T-helper 2 cell (primary cell): Measurements from ENCODE around the gene ECHDC3.

Source experiments
- DNase-seq, 5 experiments: peaks; one replicate each; pipeline versions ENCODE4 v3.0.0 to v3.0.0-alpha.2; 2012 to 2022

ECHDC3 gene

DNA sequence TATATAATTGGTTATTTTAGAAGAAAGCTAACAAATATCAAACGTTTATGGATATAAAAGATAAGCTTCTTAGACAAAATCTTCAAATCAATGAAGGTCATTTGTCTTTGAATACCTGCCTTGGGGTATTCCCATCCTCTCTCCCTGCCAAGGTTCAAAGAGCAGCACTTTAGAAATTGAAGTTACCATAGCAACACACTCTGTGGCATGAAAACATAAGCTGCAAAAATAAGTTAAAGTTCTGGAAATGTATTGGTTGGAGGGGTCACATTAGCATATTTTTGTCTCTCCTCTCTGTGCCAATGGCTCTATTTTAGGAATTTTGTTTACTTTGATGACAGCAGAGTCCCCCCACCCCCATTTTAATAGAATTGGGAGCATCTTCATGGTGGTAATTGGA, 12.0 kb downstream of the ECHDC3 start:
- no peak for DNase-seq

DNA sequence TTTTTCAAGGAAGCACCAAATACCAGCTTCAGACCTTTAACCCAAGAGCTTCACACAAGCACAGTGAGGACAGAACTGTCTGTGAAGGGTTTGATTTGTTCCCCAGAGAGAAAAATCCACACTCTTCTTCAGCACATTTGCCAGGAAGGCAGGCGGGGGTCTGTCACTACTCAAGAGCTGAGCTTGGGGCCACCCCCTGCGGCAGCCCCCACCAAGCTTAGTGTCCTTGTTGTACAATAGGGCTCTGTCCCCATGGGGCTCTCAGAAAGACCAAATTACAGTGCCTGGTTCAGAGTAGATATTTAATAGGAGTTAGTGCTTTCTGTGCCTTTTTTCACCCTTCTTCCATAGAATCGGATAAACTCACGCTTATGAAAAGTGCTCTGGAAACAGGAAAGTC, 12.4 kb downstream of the ECHDC3 start:
- DNase-seq = no peak

DNA sequence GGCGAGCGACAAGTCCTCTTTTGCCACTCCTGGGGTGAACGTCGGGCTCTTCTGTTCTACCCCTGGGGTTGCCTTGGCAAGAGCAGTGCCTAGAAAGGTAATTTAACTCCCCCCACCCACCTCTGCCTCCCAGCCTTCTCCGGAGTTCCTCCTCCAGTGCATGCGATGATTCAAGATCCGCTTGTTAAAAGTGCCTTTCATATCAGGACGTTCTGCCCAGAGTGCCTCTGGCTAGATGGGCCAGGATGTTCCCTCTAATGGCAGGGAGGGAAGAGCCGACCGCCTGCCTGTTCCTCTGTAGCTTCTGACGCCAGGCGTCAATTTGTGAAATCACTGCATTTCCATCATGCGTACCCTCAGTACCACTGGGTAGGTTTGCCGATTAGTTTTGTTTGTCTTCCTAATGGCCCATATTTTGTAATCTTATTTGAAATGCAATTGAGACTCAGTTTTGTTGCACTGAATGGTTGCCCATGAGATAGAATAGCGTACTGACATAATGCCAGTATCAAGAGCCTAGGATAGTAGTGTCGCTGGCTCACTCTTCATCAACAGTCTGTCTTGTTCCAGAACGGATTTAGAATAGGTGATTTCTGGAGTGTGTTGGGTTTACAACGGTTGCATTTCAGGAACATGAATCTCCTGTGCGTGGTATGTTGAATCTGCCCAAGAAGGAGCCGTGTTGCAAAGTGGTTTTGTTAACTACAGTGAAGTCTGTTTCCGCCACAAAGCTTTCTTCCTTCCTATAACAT, 13.5 kb downstream of the ECHDC3 start:
- DNase-seq = no peak

DNA sequence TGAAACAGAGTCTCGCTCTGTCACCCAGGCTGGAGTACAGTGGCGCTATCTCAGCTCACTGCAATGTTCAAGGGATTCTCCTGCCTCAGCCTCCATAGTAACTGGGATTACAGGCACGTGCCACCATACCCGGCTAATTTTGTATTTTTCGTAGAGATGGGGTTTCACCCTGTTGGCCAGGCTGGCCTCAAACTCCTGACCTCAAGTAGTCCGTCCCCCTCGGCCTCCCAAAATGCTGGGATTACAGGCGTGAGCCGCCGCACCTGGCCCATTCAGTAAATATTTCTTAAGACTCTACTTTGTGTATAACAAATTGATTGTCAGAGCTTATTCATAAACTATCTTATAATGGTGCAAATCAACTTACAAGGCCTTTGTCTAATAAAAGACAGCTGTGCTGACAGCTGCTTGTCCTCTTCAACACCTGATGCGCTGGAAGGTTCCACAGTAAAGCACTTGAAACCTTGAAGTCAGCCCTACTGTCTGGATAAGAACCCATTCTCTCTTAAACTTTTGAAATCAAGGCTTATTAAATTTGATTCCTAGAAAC, 14.7 kb downstream of the ECHDC3 start:
- DNase-seq = no peak

DNA sequence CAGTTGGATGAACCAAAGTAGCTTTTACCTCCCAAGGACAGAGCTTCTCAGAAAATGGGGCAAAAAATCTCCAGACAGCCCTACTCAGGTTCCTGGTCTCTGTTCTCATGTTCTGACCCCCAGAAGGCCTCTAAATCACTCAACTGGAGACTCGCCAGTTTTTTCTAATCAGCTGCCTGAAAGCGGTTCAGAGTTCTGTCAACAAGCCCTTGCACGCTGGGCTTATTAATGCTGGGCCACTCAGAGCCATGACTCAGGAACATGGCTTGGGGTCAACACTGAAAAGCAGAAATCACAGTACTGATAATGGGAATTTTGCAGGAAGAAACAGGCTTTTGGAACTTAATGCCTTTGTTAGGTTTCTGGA, 15.3 kb downstream of the ECHDC3 start:
- DNase-seq = no peak

DNA sequence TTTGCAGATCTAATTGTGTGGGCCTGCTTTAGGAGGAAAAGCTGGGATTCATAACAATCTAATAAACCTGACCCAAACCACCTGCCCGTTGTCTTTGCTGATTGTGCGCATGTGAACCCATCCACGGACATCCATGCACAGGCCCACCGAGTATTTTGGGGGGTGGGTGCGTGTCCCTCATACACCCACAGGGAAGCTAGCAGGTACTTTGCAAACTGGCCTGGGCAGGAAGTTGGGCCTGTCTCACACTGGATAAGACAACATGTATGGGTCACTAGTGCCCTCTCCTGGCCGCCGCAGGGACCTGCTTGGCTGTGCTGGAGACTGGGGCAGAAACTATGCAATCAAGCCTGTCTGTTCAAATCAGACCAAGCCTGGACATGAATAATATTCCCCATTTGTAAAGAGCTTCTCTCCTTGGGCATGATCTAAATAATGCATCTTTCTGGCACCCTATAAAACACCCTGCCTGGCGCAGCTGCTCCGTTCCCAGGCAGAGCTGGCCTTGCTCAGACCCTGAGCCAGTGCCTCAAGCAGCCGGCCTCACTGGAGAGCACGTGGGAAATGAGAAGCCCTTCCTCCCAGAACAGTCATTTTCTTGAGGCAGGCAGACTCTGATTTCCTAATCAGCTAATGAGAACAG, 15.8 kb downstream of the ECHDC3 start:
- peak; percentile 43 to 81 (median 72) for DNase-seq

DNA sequence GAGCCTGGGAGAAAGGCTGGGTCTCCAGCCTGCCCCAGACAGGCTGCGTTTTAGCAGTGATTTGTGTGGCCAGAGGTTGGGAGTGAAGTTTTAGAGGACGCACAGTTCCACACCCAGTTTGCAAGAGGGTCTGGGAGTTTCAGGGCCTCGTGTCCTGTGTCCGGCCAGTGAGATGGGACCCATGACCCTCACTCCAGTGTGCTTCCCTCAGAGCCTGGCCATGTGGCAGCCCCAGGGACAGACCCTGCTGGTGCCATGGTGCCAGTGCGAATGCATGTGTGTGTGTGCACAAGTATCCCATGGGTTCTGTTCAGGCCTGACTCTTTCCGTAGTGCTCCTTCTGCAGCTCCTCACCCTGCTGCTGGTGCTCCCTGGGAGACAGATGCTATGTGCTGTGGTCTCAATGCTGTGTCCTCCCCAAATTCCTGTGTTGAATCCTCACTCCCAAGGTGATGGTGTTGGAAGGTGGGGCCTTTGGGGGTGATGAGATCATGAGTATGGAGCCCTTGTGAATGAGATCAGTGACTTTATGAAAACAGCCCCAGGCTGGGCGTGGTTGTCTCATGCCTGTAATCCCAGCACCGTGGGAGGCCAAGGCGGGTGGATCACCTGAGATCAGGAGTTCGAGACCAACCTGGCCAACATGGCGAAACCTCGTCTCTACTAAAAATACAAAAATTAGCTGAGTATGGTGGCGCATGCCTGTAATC, 16.5 kb downstream of the ECHDC3 start:
- DNase-seq = no peak

DNA sequence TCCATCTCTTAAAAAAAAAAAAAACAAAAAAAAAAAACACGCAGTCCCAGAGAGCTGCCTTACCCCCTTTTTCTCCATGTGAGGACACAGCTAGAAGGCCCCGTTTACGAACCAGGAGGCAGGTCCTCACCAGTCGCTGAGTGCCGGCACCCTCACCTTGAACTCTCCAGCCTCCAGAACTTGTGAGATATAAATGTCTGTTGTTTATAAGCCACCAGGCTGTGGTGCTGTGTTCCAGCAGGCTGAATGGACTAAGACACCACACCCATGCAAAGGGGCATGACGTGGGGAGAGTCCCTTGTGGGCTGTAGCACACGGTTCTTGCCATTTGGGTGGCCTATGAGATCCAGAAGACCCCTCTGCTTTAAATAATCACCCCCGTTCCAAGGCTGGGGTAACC, 17.2 kb downstream of the ECHDC3 start:
- DNase-seq = no peak

DNA sequence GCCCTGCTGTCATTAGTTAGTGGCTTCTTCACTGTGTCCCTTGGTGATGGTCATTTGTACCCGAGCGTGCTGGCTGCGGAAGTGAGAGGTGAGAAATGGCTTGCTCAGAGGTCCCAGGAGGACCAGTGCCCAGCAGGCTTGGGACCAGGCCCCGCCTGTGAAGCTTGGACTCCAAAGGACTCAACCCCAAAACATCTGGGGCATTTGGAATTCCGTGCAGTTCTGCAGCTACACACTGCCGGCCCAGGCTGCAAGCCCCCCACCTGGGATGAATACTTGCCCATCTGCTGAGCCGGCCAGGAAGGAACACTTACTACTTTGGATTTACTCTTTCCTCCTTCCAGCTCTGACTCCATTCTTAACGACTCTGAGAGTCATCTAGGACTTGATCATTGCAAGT, 18.0 kb downstream of the ECHDC3 start:
- DNase-seq = no peak

DNA sequence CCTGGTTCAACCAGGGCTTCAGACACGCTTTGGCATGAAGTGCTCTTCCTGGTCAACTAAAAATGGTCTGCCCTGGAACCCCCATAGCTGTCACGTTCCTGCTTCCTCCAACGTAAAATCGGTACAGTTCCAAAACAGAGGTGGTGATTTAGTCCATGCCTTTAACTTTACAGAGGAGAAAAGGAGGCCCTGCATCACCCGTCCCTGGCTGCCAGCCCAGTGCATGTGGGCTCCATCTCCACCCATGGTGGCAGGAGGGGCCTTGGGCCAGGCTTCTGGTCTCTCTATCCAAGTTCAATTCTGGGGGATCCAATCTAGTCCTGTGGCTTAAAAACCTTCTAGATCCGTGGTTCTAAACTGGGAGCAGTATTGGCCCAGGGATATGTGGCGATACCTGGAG, 18.7 kb downstream of the ECHDC3 start:
- no peak for DNase-seq

DNA sequence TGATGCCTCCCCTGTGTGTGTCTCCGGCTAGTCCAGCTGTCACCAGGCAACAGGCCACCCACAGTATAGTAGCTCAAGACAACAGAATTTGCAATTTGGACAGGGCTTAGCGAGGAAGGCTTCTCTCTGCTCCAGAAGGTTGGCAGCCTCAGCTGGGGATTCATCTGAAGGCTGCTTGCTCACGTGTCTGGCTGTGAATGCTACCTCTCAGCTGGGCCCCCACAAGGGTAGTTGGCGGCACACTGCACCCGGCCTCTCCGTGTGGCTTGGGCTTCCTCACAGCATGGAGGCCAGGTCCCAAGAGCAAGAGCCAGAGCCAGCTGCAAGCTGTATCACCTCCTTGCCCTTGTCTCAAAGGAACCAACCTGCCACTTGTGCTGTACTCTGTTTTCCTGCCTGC, 19.2 kb downstream of the ECHDC3 start:
- DNase-seq = no peak

DNA sequence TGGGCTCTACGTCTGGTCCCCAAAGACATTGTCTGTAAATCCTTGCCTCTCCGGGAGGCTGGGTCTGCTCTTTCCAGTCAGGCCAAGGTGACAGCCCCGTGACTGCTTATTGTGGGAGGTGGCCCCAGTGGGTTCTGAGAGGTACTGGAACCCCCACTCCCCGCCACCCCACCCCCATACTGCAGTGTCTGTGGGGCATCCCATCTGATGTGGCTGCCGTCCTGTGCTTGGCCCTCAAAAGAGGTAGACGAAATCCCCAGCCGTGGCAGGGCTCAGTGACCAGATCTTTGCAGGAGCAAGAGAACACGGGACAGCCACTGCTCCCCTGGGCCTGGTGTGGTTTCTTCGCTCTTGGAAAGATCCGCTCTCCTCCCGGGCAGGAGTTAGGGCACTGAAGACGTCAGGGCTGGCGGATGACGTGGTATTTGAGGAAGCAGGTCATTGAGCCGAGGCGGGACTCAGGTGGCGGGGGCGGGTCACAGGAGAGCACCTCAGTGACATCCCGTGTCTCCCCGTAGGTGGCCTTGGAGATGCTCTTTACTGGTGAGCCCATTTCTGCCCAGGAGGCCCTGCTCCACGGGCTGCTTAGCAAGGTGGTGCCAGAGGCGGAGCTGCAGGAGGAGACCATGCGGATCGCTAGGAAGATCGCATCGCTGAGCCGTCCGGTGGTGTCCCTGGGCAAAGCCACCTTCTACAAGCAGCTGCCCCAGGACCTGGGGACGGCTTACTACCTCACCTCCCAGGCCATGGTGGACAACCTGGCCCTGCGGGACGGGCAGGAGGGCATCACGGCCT, 20.7 kb downstream of the ECHDC3 start:
- no peak for DNase-seq

DNA sequence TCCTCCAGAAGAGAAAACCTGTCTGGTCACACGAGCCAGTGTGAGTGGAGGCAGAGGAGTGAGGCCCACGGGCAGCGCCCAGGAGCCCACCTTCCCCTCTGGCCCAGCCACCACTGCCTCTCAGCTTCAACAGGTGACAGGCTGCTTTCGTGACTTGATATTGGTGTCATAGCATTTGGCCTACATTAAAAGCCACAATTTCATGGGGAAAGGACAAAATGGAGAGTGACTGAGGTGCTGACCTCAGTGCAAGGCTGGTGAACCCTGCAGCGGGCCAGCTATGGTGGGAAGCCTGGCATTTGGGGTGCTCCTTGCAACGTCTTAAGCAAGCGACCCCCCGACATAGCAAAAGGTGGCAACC, 21.3 kb downstream of the ECHDC3 start:
- DNase-seq = no peak

DNA sequence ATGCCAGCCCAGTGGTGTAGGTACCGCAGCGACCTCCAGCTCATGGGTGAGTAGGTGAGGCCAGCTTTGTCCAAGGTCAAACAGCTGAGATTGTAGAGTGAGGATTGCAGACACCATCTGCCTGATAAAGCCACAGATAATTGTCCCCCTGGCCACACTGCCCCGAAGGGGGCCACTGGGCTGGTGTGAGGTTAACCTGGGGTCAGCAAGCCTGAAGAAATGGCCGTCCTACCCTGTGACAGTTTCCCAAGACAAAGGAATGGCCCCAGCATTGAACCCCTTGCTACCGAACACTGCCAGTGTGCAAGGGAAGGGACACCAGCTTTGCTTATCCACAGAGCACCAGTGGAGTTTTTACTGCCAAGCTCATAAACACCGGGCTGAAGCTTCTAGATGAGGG, 23.0 kb downstream of the ECHDC3 start:
- DNase-seq = no peak

DNA sequence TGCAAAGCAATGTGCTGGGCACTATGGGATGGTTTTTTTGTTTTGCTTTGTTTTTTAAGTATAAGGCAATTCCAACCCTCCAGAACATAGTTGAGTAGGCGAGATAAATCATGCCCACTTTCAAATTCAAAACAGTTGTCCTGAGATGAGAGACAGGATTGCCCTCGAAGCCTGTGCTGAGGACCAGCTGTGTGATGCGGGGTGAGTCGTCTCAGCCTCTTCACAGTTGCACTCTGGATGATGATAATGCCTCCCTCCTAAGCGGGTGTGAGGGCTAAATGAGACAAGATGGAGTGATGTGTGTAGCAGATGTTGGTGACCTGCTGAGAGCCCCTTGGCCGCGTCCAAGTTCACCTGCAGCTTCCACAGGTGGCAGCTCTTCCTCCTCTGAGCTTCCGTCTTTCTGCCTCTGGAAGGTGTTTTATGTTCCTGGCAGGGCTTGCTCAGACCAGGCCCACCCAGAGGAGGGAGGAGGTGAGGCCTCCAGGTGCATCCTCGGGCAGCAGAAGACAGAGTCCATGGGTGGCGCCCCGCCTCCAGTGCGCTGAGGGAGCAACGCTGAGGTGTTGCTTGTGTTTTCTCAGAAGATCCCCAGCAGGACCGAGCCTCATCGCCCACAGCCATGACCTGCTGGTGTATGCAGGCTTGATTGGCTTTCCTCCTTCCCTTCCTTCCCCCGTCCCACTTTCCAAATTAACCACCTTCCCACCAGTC, 30.6 kb downstream of the ECHDC3 start:
- no peak for DNase-seq

DNA sequence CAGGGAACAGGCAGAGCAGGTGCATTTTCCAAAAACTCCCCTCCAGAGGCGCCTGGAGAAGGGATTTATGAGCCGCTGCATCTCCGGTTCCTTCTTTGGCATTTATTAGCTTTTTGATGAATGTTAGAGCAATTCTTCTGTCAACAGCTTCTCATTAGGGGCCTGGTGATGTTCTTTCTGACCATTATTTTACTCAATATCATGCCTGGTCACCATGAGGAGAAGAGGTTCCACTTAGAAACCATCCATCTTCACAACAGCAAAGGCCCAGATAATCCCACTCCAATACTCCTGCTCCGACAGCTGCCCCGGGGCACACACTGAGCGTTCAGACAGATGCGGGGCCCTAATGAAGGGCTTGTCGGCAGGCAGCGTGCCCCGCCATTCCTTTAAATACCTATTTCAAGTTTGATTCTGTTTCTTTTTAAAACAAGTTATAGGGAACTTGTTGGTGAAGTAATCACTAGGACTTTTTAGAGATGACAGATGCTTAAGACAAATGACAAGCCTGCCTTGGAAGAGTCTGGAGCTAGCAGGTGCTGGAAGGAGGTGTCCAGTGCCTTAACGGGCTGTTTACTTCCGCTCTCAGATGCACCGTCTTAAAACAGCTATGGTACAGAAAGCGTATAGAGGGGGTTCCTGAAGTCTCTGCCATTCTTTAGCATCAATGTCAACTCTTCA, 31.7 kb downstream of the ECHDC3 start:
- no peak for DNase-seq

DNA sequence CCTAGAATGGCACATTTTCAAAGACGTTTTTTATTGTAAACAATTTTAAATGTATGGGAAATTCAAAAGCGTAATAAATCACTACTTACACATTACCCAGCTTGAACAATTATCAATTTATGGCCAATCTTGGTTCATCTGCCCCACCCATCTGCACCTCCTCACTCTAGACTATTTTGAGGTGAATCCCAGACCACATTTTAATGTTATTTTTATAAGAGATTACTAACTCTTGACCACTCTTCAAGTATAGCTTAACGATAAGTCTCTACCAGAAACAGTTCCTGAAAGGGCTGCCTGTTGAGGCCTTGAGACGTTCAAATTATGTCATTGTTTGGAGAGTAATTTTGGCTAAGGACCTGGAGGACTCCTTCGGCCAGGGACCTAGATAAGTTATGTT, 33.2 kb downstream of the ECHDC3 start:
- DNase-seq = no peak

DNA sequence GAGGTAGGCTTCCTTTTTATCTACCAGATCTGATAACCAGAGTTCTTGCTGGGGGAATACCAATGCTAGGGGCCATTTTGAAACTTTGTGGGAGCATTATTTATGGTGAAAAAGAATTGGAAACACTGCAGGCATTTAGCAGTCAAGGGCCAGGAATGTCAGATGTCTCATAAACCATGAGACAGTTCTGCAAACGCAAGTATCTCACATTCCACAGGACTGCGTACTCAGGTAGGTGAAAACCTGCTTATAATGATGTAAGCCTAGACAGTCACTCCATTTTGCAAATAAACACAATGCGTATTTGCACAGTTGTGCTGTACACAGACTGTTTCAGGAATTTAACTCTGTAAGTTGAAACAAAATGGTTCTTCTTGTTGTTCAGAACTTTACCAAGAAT, 33.9 kb downstream of the ECHDC3 start:
- DNase-seq = no peak

DNA sequence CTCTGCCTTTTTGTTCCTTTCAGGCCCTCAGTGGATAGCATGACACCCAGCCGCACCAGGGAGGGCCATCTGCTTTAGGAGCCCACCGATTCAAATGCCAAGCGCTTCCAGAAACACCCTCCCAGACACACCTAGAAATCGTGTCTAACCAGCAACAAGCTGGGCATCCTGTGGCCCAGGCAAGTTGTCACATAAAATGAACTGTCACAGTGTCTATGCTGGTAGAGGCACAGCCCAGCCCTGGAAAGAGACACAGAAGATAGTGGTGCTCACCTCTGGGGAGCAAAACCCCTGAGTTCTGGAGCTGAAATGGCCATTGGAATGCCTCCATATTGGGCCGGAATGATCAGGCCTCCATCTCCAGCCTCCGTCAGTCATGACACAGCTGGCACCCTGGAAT, 38.9 kb downstream of the ECHDC3 start:
- no peak for DNase-seq

DNA sequence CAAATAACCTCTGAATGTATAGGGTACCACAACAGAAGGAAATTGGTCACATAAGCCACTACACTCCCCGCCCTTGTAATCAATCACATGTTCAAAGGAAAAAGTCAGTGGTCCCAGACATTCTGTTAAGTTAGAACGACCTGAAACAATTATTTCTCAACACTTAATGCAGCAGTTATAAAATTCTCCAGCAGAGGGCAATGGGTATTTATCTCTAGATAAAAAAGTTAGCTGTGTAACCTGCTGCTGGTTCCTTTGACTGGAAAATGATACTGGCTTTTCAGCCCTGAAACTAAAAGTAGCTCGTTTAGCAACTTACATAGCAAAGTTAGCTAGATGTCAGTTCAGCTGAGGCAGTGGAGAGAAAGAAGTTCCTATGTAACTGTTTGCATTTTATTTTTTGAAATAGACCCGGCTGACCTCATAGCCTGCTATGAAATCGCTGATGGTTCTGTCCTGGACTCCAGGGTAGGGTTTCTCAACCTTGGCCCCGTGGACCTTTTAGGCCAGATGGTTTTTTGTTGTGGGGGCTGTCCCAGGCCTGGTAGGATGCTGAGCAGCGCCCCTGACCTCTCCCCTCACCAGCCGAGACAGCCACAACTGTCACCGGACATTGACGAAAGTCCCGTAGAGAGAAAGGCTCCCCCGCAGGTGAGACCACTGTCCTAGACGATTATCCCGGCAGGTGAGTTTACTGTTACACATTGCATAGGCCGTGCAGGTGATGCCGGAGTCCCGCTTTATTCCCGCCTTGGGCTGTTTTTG, 40.8 kb downstream of the ECHDC3 start:
- peak in 1 of 5 experiments; percentile 59 for DNase-seq

DNA sequence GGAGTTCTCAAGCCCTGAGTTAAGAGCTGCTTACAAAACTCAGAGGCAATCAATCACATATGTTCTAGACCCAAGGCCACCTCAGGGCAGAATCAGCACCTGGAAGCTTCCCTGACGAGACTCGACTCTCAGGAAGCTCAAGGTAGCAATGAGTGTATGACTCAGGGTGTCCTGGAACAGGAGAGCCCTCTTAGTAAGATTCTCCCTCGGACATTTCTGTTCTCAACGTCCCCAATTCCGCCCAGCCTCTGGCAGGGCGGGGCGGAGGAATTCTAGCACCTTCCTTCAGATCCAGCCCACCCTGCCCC, 41.3 kb downstream of the ECHDC3 start:
- no peak for DNase-seq
